Vagina (tissue), 2 donors: ENCODE data around the gene FADS6. TPM values are rescaled to one million over a fixed set of nuclear protein-coding genes. Genes with fewer than 3 reads are reported as not detected.

Experiments used
- DNase-seq, 2 donors: peaks; one replicate each; pipeline ENCODE4 v3.0.0-alpha.2; 2017; ENCODE audit errors: extremely low spot score in 2 of 2
- H3K27ac ChIP-seq: fragments of 200-600 bp; sonication (generic); one replicate; pipeline ENCODE4 v1.5.1; 2019
- H3K27me3 ChIP-seq: fragments of 200-600 bp; sonication (generic); one replicate; pipeline ENCODE4 v1.5.1; 2019
- H3K36me3 ChIP-seq, 2 donors: fragments of 200-600 bp; sonication (generic); one replicate each; pipeline ENCODE4 v1.5.1; 2017 to 2019
- H3K4me1 ChIP-seq: fragments of 200-600 bp; sonication (generic); one replicate; pipeline ENCODE4 v1.5.1; 2019
- H3K4me3 ChIP-seq, 2 donors: fragments of 200-600 bp; sonication (generic); 1 replicate in 1 of 2; 2 replicates in 1 of 2; pipeline ENCODE4 v1.5.1; 2016 to 2019
- H3K9me3 ChIP-seq: fragments of 200-600 bp; sonication (generic); one replicate; pipeline ENCODE4 v1.5.1; 2019
- CTCF ChIP-seq, 3 experiments: fragments of 450-650 bp in 2 of 3; fragments of 200-600 bp in 1 of 3; sonication (generic) in 1 of 3; IDR thresholded peaks; one replicate each; pipeline ENCODE4 v1.5.1; 2017 to 2019; ENCODE audit warnings: antibody characterized with exemption in 3 of 3, mild to moderate bottlenecking in 2 of 3, moderate library complexity in 2 of 3
- POLR2A ChIP-seq, 2 donors: fragments of 450-650 bp; IDR thresholded peaks; one replicate each; pipeline ENCODE4 v1.6.1; 2017; ENCODE audit warnings: antibody characterized with exemption in 2 of 2, mild to moderate bottlenecking in 2 of 2, moderate library complexity in 2 of 2
- POLR2AphosphoS5 ChIP-seq, 2 donors: sonication (generic); formaldehyde crosslinking; IDR thresholded peaks; one replicate each; pipeline ENCODE4 v1.9.0; 2017; ENCODE audit warnings: antibody characterized with exemption in 2 of 2, mild to moderate bottlenecking in 2 of 2, low read depth in 1 of 2; ENCODE audit not compliant: insufficient read depth in 1 of 2
- intact Hi-C: fragments of 100-400 bp; cut with DNase I; formaldehyde crosslinking; loops from one replicate; pipeline ENCODE4 v1.15.1; 2023
- total RNA-seq: library from RNA; depleted of rRNA; stranded (reverse); fragments of >200 nt; gene quantifications from one replicate; pipeline ENCODE4 v1.2.3, GENCODE V29; 2016

FADS6 gene
- total RNA-seq, 1 donor from 2014 or later = 1.5 TPM

- TF ChIP-seq POLR2AphosphoS5 (IDR thresholded peaks at IDR 0.05; ENCODE audit: insufficient read depth in 1 of 2, low read depth in 1 of 2) (no peak), CTCF (IDR thresholded peaks at IDR 0.05) (no peak), POLR2A (IDR thresholded peaks at IDR 0.05) (no peak)
- Histone ChIP-seq H3K36me3 (no peaks in the 10 kb centered on the region), H3K27ac (no peak overlapping the region), H3K4me1 (peaks cover 25% of the 10 kb centered on the region), H3K27me3 (peaks cover 17% of the 10 kb centered on the region), H3K9me3 (no peaks in the 10 kb centered on the region), H3K4me3 (no peak overlapping the region)
- intact Hi-C loops = loop anchor here (2.0 to 5.0 kb wide), 2 partner anchors 71 to 119 kb away; no protein-coding TSS in a partner anchor
- DNase-seq = no peak
These were observed 29.8 kb downstream of the FADS6 start for GRCh38 chr17:74863420-74864296.

- H3K4me3 ChIP-seq = no peak overlapping the region
- peaks cover 17% of the 10 kb centered on the region for H3K27me3 ChIP-seq
- H3K9me3 ChIP-seq = no peaks in the 10 kb centered on the region
- H3K27ac ChIP-seq = no peak overlapping the region
- no peak for TF ChIP-seq POLR2A (IDR thresholded peaks at IDR 0.05)
- no peak for TF ChIP-seq CTCF (IDR thresholded peaks at IDR 0.05)
- H3K4me1 ChIP-seq = peaks cover 25% of the 10 kb centered on the region
- intact Hi-C loops = loop anchor here (5.0 kb wide), 1 partner anchor 71 kb away; no protein-coding TSS in a partner anchor
- no peak for DNase-seq
- no peaks in the 10 kb centered on the region for H3K36me3 ChIP-seq
These were observed 30.5 kb downstream of the FADS6 start for GRCh38 chr17:74862919-74863318.

- intact Hi-C loops = loop anchor here (5.0 kb wide), 1 partner anchor 70 kb away; no protein-coding TSS in a partner anchor
- DNase-seq = no peak
- TF ChIP-seq POLR2A (IDR thresholded peaks at IDR 0.05) (no peak), CTCF (IDR thresholded peaks at IDR 0.05) (peak; percentile 37 to 53 (median 46))
- Histone ChIP-seq H3K4me1 (peaks cover 25% of the 10 kb centered on the region), H3K4me3 (peak overlapping the region; percentile 11 to 39), H3K27ac (no peak overlapping the region), H3K36me3 (no peaks in the 10 kb centered on the region), H3K27me3 (peaks cover 17% of the 10 kb centered on the region), H3K9me3 (no peaks in the 10 kb centered on the region)
These were observed 31.1 kb downstream of the FADS6 start for GRCh38 chr17:74862108-74862901.

- Histone ChIP-seq H3K36me3 (no peaks in the 10 kb centered on the region), H3K27me3 (peaks cover 17% of the 10 kb centered on the region), H3K4me3 (peak overlapping the region; percentile 11 to 39), H3K9me3 (no peaks in the 10 kb centered on the region), H3K4me1 (peaks cover 25% of the 10 kb centered on the region), H3K27ac (no peak overlapping the region)
- TF ChIP-seq POLR2A (IDR thresholded peaks at IDR 0.05) (no peak), CTCF (IDR thresholded peaks at IDR 0.05) (no peak), POLR2AphosphoS5 (IDR thresholded peaks at IDR 0.05; ENCODE audit: insufficient read depth in 1 of 2, low read depth in 1 of 2) (no peak)
- intact Hi-C loops = loop anchor here (5.0 kb wide), 1 partner anchor 69 kb away; no protein-coding TSS in a partner anchor
- DNase-seq = no peak
These were observed 31.7 kb downstream of the FADS6 start for GRCh38 chr17:74861662-74862107.
